Fibroblast of the conjunctiva (primary cell): ENCODE data around the gene NACAD.

ENCODE experiments used
- DNase-seq: peaks from one replicate; pipeline ENCODE4 v3.0.0-alpha.2; 2010; ENCODE audit warnings: low read depth

NACAD gene

GRCh38 chr7:45092100-45092930 lies 3.5 kb upstream of the NACAD start:
- DNase-seq = no peak

DNA sequence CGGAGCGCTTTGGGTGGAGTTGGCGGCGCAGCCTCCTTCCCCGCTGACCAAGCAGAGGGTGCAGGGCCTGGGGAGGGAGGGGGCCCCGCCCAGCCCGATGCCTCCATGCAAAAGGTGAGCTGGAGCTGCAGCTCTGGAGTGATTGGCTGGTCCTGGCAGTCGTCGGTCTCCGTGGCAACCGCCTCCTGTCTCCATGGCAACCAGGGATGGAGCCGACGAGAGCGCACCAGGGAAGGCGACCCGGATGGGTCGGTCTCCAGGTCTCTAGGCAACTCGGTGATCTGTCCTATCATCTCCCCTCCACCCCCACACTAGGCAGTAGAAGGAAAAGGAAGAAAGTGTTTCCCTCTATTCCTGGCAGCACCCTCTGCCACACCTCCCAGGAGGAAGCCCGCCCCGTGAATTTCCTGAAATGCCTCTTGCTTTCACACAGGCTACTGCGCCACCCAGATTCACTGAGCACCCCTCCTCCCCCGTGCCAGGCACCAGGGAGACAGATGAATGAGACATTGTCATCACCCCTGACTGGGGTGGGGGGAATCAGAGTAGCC lies 647 bp upstream of the NACAD start:
- DNase-seq = no peak

GRCh38 chr7:45088146-45088701 lies 545 bp downstream of the NACAD start:
- DNase-seq = no peak

- DNase-seq = no peak
Observed at GRCh38 chr7:45087301-45088145, 1.2 kb downstream of the NACAD start.

GRCh38 chr7:45086331-45087065 lies 2.3 kb downstream of the NACAD start:
- DNase-seq = no peak

DNA sequence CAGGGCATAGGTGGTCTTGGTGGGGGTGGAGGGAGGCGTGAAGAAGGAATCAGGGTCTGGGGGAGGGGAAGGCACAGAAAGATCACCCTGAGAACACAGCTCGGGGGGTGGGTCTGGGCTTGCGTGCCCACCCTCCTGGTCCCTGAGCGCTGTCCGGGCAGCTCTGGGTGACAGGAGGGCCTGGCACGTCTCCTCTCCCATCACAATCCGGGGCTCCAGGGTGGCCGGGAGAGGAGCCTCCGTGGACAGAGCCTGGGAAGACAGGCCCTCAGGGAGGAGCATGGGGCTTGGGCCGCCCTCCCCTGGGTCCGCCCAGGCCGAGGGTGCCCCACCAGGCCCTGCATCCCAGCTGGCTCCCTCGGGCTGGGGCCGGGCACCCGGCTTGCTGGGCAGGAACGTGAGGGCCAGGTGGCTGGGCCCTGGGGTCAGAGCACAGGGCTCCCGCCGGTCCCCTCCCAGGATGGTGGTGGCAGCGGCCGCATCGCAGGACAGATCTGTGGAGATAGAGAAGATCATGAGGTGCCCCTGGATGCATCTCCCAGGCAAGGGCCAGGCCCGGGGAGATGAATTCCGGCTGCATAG lies 3.1 kb downstream of the NACAD start:
- no peak for DNase-seq

DNA sequence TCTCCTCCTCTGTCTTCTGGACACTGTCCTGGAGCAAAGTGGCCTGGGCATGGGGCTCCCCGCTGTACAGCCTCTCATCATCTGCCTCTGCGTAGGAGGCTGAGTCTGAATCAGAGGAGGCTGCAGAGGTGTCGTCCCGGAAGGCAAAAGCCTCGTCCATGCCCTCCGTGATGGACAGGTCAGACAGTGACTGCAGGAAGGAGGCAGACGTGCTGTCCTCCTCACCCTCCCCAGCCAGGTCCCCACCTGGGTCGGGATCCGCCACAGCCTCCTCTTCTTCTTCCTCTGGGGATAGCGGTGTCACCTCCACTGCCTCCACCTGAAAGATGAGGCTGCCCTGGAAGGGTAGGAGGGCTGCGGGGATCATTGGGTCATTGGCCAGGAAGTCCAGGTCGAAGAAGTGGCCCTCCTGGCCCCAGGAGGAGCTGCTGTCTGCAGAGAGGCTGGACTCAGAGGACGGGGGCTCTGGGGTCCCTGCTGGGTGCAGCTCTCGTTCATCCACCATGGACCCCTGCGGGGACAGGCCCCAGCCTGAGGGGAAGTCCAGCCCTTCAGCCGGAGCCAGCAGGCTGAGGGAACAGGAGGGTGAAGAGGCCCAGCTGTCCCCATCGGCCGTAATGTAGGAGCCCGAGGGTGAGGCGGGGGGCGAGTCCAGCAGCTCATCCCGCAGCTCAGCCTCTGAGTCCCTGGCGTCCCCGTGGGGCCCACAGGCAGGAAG lies 3.7 kb downstream of the NACAD start:
- DNase-seq = no peak

GRCh38 chr7:45084336-45084735 lies 4.4 kb downstream of the NACAD start:
- DNase-seq = no peak

DNA sequence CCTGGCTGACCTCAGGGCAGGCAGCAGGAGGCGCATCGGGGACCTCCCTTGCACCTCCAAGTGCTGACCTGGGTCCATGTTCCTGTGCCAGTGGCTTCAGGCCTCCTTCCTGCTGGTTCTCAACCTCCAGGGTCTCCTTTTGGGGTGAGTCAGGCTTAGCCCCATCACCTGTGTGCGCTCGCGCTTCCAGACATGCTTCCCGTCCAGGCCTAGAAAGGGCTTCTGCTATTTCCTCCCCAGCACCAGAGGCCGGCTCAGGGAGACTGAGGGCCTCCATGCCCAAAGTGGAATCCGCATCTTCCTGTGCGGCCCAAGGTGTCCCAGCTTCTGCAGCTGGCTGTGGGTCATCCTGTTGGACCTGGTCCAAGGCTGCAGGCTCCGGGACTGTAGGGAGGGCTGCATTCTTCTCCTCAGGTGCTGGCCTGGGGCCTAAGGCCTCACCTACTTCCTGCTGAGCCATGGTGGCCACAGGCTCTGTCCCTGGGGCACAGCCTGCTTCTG lies 5.9 kb downstream of the NACAD start:
- no peak for DNase-seq

GRCh38 chr7:45082031-45082830 lies 6.5 kb downstream of the NACAD start:
- DNase-seq = no peak

DNA sequence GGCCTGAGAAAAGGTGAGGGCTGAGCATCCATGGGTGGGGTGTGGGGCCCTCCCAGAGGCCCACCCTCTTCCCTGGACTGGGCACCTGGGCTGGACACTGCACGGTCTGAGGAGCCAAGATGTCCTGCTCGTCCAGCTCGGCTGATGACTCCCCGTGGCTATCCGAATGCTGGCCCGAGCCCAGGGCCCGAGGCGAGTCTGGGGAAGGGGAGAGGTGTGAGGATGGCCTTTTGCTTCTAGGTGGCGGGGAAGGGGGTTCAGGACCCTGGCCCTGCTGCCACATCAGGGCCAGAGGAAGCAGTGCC lies 7.1 kb downstream of the NACAD start:
- DNase-seq = no peak

GRCh38 chr7:45080958-45081669 lies 7.7 kb downstream of the NACAD start:
- DNase-seq = no peak

DNA sequence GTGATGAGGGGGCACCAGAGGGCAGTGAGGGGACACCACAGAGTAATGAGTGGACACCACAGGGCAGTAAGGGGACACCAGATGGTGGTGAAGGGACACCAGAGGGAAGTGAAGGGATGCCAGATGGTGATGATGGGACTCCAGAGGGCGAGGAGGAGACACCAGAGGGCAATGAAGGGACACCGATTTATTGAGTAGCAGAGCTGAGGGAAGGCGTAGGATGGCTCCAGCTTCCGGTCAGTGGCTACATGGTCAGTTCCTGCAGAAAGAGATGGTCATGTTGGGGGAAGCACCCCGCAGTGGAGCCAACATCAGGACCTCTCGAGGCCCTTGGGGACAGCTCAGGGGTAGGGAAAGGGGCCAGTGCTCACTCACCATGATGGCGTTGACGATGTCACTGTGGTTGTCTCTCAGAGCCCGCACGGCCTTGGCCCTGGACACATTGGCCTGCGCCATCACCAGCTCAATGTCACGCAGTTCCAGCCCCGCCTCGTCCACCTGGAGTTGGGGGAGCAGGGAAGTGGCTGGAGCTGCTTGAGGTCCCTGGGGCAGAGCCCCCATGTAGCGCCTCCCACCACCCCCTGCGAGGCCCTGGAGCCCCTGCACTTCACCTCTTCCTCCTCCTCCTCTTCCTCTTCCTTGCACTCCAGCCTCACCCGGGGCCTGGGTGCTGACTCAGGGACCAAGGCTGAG lies 8.4 kb downstream of the NACAD start:
- DNase-seq = no peak

DNA sequence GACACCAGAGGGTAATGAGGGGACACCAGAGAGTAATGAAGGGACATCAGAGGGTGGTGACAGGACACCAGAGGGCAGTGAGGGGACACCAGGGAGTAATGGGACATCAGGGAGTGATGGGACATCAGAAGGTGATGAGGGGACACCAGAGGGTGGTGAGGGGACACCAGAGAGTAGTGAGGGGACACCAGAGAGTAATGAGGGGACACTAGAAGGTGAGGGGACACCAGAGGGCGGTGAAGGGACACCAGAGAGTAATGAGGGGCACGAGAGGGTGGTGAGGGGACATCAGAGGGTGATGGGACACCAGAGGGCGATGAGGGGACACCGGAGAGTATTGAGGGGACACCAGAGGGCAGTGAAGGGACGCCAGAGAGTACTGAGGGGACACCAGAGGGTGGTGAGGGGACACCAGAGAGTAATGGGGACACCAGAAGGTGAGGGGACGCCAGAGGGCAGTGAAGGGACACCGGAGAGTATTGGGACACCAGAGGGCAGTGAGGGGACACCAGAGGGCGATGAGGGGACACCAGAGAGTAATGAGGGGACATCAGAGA lies 10.6 kb downstream of the NACAD start:
- no peak for DNase-seq

DNA sequence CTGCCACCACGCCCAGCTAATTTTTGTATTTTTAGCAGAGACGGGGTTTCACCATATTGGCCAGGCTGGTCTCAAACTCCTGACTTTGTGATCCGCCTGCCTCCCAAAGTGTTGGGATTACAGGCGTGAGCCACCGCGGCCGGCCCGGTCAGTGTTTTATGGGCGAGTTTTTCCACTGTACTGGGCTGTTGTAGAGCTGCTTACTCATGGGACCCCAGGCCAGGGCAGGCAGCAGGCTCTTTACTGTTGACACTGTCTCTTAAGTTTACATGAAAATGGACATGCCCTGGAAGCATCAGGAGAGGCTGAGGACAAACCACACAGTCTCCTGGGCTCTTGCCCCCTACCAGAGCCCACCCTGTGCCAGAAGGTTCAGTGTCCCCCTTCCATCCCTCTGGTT lies 11.2 kb downstream of the NACAD start:
- no peak for DNase-seq

GRCh38 chr7:45076946-45077345 lies 11.8 kb downstream of the NACAD start:
- DNase-seq = no peak

- no peak for DNase-seq
Observed at GRCh38 chr7:45075871-45076796, 12.6 kb downstream of the NACAD start.

- no peak for DNase-seq
Observed at GRCh38 chr7:45075355-45075644, 13.5 kb downstream of the NACAD start.
